Raji (cell line): ENCODE results near the gene AOPEP.

Source experiments
- POLR2A ChIP-seq: IDR thresholded peaks from 2 replicates; pipeline ENCODE4 v1.6.1; 2011; ENCODE audit warnings: low read depth, low read length, control low read depth; ENCODE audit not compliant: insufficient read depth

AOPEP gene

DNA sequence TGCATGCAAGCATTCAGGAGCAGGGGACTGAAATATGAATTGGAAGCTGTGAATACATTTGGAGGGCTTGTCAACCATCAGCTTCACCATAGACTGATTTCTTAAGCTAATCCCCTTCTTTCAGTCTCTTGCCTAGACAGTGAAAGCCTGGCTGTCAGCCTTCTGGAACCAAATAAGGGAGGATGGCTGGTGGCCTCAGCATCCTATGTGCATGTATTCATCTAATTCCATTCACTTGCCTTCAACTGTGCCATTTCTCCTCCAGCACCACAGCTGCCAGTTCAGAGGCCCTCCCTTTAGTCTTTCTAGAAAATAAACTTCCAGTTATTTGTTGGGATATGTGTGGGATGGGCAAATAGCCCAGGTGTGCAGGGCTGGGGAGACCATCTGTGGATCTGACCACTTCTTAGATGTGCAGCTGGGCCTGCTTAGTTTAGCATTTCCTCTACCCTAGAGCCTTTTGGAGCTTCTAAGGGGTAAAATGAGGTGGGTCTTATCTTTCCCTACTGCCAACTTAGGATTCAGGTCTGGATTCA, 62.1 kb downstream of the AOPEP start:
- no peak for TF ChIP-seq POLR2A

DNA sequence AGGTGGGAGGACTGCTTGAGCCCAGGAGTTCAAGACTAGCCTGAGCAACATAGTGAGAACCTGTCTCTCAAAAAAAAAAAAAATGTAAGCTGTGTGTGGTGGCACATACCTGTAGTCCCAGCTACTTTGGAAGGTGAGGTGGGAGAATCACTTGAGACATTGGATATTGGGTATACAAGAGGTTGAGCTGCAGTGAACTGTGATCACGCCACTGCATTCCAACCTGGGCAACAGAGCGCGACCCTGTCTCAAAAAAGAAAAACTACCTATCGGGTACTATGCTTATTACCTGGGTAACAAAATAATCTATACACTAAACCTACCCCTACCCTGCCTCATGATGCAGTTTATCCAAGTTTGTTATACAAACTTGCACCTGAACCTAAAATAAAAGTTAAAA, 64.9 kb downstream of the AOPEP start:
- TF ChIP-seq POLR2A: no peak

GRCh38 chr9:94792511-94792910, 66.0 kb downstream of the AOPEP start:
- no peak for TF ChIP-seq POLR2A

DNA sequence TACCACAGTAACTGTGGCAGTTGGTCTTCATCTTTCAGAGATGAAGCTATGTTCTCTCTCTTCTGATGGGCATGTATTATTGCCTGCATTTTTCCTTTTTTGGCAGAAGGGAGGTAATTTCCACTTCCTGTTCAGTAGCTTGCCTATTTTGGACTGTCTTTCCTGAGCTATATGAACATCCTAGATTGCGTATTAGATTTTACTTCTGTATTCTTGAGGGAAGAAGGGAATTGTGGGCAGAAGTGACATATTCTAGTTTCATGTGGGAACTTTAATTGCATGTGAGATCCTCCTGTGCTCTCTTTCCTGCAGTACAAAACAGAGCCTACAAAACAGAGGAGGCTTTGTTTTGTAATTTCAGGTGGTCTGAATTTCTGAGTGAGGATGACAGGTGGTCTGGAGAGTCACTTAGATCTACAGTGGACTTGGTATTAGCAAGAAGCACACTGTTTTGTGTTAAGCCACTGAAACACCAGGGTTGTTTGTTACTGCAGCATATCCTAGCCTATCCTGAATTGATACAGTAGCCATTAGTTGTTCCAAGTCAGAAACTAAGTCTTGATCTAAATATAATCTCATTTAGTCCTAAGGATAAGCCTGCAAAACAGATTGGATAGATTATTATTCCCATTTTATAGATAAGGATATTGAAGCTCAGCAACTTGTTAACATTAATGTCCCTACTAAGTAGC, 68.1 kb downstream of the AOPEP start:
- TF ChIP-seq POLR2A: no peak

- TF ChIP-seq POLR2A: no peak
Observed at GRCh38 chr9:94796687-94797086, 70.2 kb downstream of the AOPEP start.

- TF ChIP-seq POLR2A: no peak
Observed at GRCh38 chr9:94798201-94798600, 71.7 kb downstream of the AOPEP start.

DNA sequence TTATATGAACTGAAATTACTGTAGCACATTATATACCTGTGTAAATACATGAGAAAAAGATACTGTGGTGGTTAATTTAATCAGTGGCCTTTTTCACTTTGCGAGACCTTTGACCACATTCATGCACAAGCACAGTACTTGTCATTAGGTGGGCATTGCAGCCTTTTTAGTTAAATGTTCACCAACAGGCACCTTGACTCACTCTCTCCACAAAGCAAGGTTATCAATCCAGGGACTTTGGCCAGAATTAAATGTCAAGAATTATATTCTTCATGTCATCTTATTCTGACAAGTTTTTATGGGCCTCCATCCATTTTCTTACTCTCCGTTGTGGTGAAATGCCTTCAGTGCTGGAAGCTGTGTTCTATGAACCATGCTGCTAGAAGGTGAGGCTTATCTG, 72.2 kb downstream of the AOPEP start:
- TF ChIP-seq POLR2A: no peak

GRCh38 chr9:94799578-94800264, 73.2 kb downstream of the AOPEP start:
- TF ChIP-seq POLR2A: no peak

DNA sequence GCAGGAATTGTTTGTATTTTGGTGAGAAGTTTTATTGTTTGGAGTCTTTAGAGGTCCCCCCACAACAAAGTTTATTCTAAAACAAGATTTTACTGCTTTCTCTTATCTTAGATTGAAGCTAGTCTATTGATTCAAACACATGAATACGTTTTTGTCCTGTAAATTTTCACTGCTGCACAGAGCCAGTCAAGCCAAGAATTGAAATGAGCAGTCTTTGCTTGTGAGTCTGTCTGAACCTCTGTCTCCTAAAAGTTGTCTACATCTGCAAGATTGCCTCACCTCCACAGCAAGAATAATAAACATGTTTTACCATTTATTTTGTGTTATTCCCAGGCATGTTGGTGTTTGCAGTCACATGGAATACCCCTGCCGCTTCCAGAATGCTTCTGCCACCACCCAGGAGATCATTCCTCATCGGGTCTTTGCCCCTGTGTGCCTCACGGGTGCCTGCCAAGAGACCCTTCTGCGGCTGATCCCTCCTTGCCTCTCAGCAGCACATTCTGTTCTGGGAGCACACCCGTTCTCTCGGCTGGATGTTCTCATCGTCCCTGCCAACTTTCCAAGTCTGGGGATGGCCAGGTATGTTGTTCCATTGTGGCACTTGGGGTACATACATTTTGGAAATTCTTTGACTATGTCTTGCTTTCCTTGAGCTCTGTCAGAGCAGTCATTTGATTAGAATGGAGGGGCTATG, 74.1 kb downstream of the AOPEP start:
- TF ChIP-seq POLR2A: no peak

- TF ChIP-seq POLR2A: no peak
Observed at GRCh38 chr9:94801234-94801633, 74.7 kb downstream of the AOPEP start.

- no peak for TF ChIP-seq POLR2A
Observed at GRCh38 chr9:94801681-94802080, 75.2 kb downstream of the AOPEP start.

DNA sequence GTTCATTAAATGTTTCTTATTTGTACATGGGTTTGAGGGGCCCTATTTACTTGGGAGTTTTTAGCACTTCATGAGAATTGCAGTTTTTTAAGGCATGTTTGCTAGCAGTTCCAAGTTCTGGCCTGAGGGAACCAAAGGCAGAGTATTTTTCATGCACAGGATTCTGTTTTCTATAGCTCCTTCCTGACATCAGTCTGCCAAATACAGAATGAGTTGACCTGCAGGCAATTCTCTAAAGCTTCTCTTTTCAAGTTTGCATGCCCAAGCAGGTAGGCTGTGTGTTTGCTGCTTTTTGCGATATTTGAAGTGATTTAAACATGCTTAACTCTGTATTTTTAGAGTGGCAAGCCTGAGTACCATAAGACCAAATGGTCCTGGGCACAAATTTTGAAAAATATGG, 75.8 kb downstream of the AOPEP start:
- no peak for TF ChIP-seq POLR2A

- no peak for TF ChIP-seq POLR2A
Observed at GRCh38 chr9:94802793-94803192, 76.3 kb downstream of the AOPEP start.

GRCh38 chr9:94804316-94804715, 77.8 kb downstream of the AOPEP start:
- no peak for TF ChIP-seq POLR2A

GRCh38 chr9:94805051-94805489, 78.6 kb downstream of the AOPEP start:
- TF ChIP-seq POLR2A: no peak

DNA sequence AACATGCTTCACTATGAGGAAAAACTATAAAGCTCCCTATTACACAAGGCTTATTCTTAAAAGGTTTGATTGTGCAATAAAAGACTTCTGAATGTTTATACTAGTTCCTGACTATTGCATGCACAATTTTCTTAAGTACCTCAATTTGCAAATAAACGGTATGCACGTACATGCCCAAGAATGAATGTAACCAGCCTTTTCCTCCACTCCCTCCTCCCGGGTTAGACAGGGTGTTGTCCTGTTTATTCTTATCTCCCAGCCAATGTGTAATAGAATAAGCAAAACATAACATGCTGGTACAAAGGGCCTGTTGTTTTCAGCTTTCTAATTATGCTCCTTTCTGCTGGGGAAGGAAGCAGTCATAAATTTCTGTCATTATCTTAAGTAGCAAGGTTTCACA, 79.1 kb downstream of the AOPEP start:
- TF ChIP-seq POLR2A: no peak
